GM21515 (cell line): ENCODE measurements around the gene CCDC154.

ENCODE experiments used
- ATAC-seq: cut with Tn5 transposase; IDR thresholded peaks from one replicate; pipeline ENCODE4 v1.9.1; 2021; ENCODE audit not compliant: unreplicated experiment

Gene CCDC154

GRCh38 chr16:1397779-1398178 is 46.6 kb downstream of the CCDC154 start:
- no peak for ATAC-seq

GRCh38 chr16:1395444-1396031 is 48.8 kb downstream of the CCDC154 start:
- ATAC-seq = no peak

- no peak for ATAC-seq
Measured at GRCh38 chr16:1394367-1394951, 49.9 kb downstream of the CCDC154 start.

GRCh38 chr16:1393613-1394176 is 50.7 kb downstream of the CCDC154 start:
- no peak for ATAC-seq

- ATAC-seq = no peak
Measured at GRCh38 chr16:1392826-1393225, 51.5 kb downstream of the CCDC154 start.

- no peak for ATAC-seq
Measured at GRCh38 chr16:1390239-1390779, 54.0 kb downstream of the CCDC154 start.

GRCh38 chr16:1389762-1390161 is 54.6 kb downstream of the CCDC154 start:
- no peak for ATAC-seq

- no peak for ATAC-seq
Measured at GRCh38 chr16:1387331-1387730, 57.0 kb downstream of the CCDC154 start.

- no peak for ATAC-seq
Measured at GRCh38 chr16:1385232-1385631, 59.1 kb downstream of the CCDC154 start.
